ENCODE results near the gene CCDC50.
A peak's percentile ranks its signal among the peaks of the same experiment; 100 is the strongest.

CCDC50 gene

DNA sequence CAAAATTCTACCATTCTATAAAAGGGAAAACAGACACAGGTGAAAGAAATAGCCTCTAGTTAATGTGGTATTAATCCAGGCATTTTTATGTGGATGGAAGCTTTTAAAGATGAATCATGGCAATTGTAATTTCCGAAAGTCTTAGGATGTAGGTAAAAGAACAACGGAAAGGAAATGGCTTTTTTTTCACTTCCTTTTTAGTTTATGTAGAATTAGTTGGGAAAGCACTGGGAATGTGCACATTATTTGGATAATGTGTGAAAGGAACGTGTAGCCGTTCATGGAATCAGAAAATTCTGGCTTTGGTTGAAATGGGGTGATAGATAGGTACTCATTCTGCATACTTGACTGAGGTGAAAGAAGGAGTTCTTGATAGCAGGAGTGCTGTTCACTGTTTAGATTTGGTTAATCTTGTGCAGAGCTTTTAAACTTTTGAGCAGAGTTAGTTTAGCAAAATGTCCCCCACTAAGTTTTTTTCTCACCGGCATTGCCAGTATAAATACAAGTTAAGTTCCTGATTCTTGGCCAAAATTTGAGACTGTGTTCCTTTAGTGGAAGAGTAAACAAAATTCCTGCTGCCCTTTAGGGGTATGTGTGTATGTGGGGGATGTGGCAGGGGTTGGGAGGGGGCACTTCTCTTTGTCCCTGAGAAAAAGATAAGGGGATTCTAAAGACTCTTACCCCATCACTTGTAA, 21.3 kb downstream of the CCDC50 start:
- Histone ChIP-seq H3K9me3 (ENCODE audit: insufficient read depth, low read depth, low read length) (no peaks in the 10 kb centered on the region), H3K9ac (ENCODE audit: low read depth, low read length) (no peak overlapping the region), H3K27ac (ENCODE audit: low read depth, low read length) (no peak overlapping the region), H3K4me1 (ENCODE audit: insufficient read depth, low read length) (peaks cover 63% of the 10 kb centered on the region), H3K4me3 (ENCODE audit: low read length) (no peak overlapping the region), H3K36me3 (ENCODE audit: insufficient read depth, low read length) (no peaks in the 10 kb centered on the region), H3K27me3 (ENCODE audit: insufficient read depth, low read length) (no peaks in the 10 kb centered on the region)
- WGBS = 85% methylated on average over 5 of the region's 5 CpGs

DNA sequence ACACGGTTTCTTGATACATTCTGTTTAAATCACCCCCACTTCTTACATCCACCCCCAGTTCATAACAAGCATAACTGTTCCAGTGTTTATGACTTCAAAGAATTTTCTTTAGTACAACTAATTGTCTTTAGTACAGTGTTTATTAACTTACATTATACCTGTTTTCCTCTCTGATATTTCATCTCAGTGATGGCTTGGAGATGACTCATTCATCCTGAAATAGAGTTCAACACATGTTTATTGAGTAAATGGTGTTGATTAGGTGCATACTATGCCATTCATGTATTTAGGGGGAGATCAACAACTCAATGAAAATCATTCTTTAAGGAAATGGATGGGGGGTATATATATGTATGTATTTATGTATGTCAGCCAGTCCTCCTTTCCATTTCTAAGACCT, 22.8 kb downstream of the CCDC50 start:
- 94% methylated on average over 1 of the region's 1 CpG for WGBS
- H3K9ac ChIP-seq (ENCODE audit: low read depth, low read length) = no peak overlapping the region
- H3K9me3 ChIP-seq (ENCODE audit: insufficient read depth, low read depth, low read length) = no peaks in the 10 kb centered on the region
- no peaks in the 10 kb centered on the region for H3K27me3 ChIP-seq (ENCODE audit: insufficient read depth, low read length)
- H3K36me3 ChIP-seq (ENCODE audit: insufficient read depth, low read length) = no peaks in the 10 kb centered on the region
- no peak overlapping the region for H3K27ac ChIP-seq (ENCODE audit: low read depth, low read length)
- H3K4me3 ChIP-seq (ENCODE audit: low read length) = no peak overlapping the region
- peaks cover 77% of the 10 kb centered on the region for H3K4me1 ChIP-seq (ENCODE audit: insufficient read depth, low read length)

DNA sequence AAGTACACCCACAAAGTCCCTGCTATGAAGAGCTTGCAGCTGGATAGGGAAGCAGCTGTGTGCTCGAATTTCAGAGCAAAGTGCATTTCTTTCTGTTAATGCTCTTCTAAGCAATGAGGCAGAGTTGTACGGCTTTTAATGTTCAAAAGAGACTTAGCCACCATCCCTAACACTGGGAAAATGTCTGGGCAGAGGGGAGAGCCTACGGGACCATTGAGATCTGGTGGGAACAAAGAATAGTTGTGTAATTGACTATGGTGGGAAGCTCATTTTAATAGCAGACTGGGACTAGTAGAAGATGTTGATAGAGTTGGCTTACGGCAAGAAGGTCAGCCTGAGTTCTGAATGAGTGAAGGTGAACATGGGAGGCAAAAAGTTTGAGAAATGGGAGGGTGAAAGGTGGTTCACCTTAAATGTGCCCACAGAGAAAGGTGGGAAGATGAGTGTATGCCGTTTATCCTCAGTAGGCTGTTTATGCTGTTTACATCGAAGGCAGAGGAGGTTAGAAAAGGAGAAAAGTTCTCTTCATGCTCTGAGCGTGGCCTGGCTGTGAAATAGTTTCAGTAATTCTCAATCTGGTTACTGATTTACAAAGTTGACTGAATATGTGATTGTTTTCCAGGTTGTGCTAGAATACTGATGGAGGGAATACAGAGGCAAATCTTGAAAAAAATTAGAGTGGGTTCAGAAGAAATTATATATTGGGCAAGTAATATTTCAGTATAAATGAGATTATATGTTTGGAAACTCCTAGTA, 24.0 kb downstream of the CCDC50 start:
- Histone ChIP-seq H3K27ac (ENCODE audit: low read depth, low read length) (no peak overlapping the region), H3K9me3 (ENCODE audit: insufficient read depth, low read depth, low read length) (no peaks in the 10 kb centered on the region), H3K9ac (ENCODE audit: low read depth, low read length) (no peak overlapping the region), H3K4me1 (ENCODE audit: insufficient read depth, low read length) (peaks cover 84% of the 10 kb centered on the region), H3K36me3 (ENCODE audit: insufficient read depth, low read length) (no peaks in the 10 kb centered on the region; the same call in 1 of the 2 replicates), H3K27me3 (ENCODE audit: insufficient read depth, low read length) (no peaks in the 10 kb centered on the region), H3K4me3 (ENCODE audit: low read length) (no peak overlapping the region)
- 87% methylated on average over 7 of the region's 7 CpGs for WGBS

DNA sequence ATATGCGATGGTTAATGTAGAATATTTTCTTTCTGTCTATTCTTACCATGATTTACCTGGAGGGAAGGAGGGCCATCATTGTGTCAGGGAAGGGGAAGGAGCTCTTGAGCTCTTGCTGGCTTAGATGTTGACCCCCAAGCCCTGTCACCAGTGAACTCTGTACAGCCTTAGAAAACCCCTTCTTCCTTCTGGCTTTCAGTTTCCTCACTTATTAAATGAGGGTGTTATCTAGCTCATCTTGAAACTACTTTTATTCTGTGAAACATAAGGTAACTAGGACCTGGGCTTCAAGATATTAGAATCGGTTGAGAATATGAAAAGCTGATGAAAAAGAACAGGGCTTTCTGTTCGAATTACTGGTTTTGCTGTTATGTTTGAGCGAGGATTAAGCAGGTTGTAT, 26.2 kb downstream of the CCDC50 start:
- H3K27ac ChIP-seq (ENCODE audit: low read depth, low read length) = no peak overlapping the region

DNA sequence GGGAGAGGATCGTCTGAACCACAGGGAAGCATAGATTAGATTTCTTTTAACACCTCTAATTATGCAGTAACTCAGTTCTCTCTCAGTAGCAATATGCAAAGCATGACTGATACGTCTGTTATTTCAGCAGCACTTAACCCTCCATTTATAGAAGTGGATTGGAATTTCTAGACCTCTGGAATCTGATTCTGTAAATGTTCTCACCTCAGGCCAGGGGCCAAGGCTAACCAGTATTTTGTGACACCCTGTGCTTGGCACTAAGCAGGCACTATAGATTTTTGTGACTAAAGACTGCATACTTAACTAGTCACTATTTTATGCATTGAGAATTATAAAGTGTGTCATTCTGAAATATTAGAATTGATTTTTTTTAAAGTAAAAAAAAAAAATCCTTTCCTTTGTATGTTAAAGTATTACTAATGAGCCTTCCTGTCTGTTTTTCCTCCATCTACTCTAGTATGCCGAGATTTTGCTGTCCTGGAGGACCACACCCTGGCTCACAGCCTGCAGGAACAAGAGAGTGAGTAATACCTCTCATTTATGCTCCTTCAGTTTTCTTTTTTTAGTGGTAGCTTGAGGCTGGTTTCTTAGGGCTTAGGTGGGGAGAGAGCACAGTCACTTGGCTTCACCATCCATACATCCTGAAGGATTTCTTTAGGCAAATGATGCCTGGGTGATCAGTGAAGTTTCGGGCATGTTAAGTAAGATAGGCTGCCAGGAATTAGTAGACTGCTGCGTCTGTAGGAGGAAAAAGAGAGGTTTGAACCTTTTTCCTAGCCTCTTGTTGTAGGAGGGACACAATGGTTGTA, 27.6 kb downstream of the CCDC50 start:
- peak overlapping the region; percentile 29; the same call in 1 of the 2 replicates for H3K27ac ChIP-seq (ENCODE audit: low read depth, low read length)
- peaks cover 84% of the 10 kb centered on the region for H3K4me1 ChIP-seq (ENCODE audit: insufficient read depth, low read length)
- peak overlapping the region; percentile 2; the same call in 1 of the 2 replicates for H3K9ac ChIP-seq (ENCODE audit: low read depth, low read length)
- WGBS = 71% methylated on average over 5 of the region's 5 CpGs
- no peaks in the 10 kb centered on the region for H3K9me3 ChIP-seq (ENCODE audit: insufficient read depth, low read depth, low read length)
- peaks cover 20% of the 10 kb centered on the region for H3K36me3 ChIP-seq (ENCODE audit: insufficient read depth, low read length)
- H3K4me3 ChIP-seq (ENCODE audit: low read length) = no peak overlapping the region
- no peaks in the 10 kb centered on the region for H3K27me3 ChIP-seq (ENCODE audit: insufficient read depth, low read length)

More for the DNA sequence above, 26.2 kb downstream of the CCDC50 start:
- H3K4me1 ChIP-seq (ENCODE audit: insufficient read depth, low read length) = peaks cover 84% of the 10 kb centered on the region
- no peaks in the 10 kb centered on the region for H3K9me3 ChIP-seq (ENCODE audit: insufficient read depth, low read depth, low read length)
- H3K36me3 ChIP-seq (ENCODE audit: insufficient read depth, low read length) = peaks cover 6% of the 10 kb centered on the region; the same call in 1 of the 2 replicates
- H3K4me3 ChIP-seq (ENCODE audit: low read length) = no peak overlapping the region
- WGBS = 86% methylated on average over 4 of the region's 4 CpGs
- H3K27me3 ChIP-seq (ENCODE audit: insufficient read depth, low read length) = no peaks in the 10 kb centered on the region
- no peak overlapping the region for H3K9ac ChIP-seq (ENCODE audit: low read depth, low read length)

DNA sequence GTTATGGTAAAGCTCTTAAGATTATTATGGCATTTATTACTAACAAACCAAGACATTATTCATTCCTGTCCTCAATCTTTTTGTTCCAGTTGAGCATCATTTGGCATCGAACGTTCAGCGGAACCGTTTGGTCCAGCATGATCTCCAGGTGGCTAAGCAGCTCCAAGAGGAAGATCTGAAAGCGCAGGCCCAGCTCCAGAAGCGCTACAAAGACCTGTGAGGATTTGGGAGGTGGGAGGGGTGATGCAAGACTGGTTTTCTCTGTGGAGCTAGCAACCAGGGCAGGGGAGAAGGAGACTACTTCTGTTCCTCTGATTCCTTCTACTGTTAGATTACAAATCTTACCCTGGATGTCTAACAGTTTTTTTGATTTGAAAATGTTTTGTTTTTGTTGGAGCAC, 28.7 kb downstream of the CCDC50 start:
- Histone ChIP-seq H3K27ac (ENCODE audit: low read depth, low read length) (no peak overlapping the region), H3K27me3 (ENCODE audit: insufficient read depth, low read length) (no peaks in the 10 kb centered on the region), H3K36me3 (ENCODE audit: insufficient read depth, low read length) (peaks cover 27% of the 10 kb centered on the region), H3K9ac (ENCODE audit: low read depth, low read length) (peak overlapping the region; percentile 39; the same call in 1 of the 2 replicates), H3K4me1 (ENCODE audit: insufficient read depth, low read length) (peaks cover 77% of the 10 kb centered on the region), H3K4me3 (ENCODE audit: low read length) (no peak overlapping the region), H3K9me3 (ENCODE audit: insufficient read depth, low read depth, low read length) (no peaks in the 10 kb centered on the region)
- WGBS = 93% methylated on average over 6 of the region's 6 CpGs

DNA sequence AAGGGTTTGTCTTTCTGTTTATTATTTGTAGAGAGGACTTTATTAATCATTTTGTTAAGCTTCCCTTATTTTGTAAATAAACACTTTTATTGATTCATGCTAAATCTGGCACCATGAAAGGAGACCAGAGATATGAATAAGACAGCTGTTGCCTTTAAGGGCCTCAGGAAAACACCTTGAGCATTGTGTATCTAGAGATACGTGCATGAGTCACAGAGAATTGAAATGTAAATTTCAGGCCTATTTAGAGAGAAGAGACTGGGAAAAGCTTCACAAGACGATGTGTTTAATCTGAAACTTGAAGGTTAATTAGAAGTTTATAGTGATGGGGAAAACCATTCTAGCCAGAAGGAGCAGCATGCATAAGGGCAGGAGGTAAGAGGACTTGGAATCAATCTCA, 29.7 kb downstream of the CCDC50 start:
- 41% methylated on average over 2 of the region's 2 CpGs for WGBS

DNA sequence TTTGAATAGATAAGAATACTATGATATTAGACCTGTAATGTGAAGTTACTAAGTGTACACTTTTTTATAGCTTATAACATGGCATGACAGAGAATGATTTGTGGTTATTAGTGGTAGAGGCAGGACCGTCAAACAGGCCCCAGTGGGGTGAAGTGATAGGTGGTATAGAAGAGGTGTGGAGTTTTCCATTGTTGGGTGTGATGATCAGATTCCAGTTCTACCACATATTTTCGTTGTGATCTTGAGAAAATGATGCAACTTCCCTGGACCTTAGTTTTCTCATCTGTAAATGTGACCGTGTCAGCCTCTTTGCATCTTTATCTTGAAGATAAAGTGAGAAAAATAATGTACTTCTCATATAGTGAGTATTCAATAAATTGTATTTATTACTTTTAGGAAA, 31.4 kb downstream of the CCDC50 start:
- no peaks in the 10 kb centered on the region for H3K27me3 ChIP-seq (ENCODE audit: insufficient read depth, low read length)
- no peaks in the 10 kb centered on the region for H3K9me3 ChIP-seq (ENCODE audit: insufficient read depth, low read depth, low read length)
- peaks cover 81% of the 10 kb centered on the region for H3K4me1 ChIP-seq (ENCODE audit: insufficient read depth, low read length)
- H3K4me3 ChIP-seq (ENCODE audit: low read length) = no peak overlapping the region
- peaks cover 34% of the 10 kb centered on the region for H3K36me3 ChIP-seq (ENCODE audit: insufficient read depth, low read length)
- no peak overlapping the region for H3K9ac ChIP-seq (ENCODE audit: low read depth, low read length)
- 99% methylated on average over 2 of the region's 3 CpGs for WGBS
- no peak overlapping the region for H3K27ac ChIP-seq (ENCODE audit: low read depth, low read length)

More for the DNA sequence above, 29.7 kb downstream of the CCDC50 start:
- Histone ChIP-seq H3K4me1 (ENCODE audit: insufficient read depth, low read length) (peaks cover 73% of the 10 kb centered on the region), H3K4me3 (ENCODE audit: low read length) (no peak overlapping the region), H3K27ac (ENCODE audit: low read depth, low read length) (peak overlapping the region; percentile 41; the same call in 1 of the 2 replicates), H3K9ac (ENCODE audit: low read depth, low read length) (peak overlapping the region; percentile 39; the same call in 1 of the 2 replicates), H3K36me3 (ENCODE audit: insufficient read depth, low read length) (peaks cover 34% of the 10 kb centered on the region), H3K27me3 (ENCODE audit: insufficient read depth, low read length) (no peaks in the 10 kb centered on the region), H3K9me3 (ENCODE audit: insufficient read depth, low read depth, low read length) (no peaks in the 10 kb centered on the region)

DNA sequence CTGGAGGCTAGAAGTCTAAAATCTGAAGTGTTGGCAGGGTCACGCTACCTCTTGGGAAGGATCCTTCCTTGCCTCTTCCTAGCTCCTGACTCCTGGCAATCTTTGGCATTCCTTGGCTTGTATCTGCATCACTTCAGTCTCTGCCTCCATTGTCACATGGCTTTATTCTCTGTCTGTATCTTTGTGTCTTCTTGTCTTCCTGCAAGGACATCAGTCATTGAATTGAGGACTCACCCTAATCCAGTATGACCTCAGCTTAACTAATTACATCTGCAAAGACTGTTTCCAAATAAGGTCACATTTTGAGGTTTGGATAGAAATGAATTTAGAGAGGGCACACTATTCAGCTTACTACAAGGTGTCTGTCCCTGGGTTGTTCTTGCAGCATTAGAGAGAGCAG, 32.3 kb downstream of the CCDC50 start:
- 0 out of 2 replicates have a peak overlapping the region, but pooled peaks have one; percentile 0 for H3K27ac ChIP-seq (ENCODE audit: low read depth, low read length)
- no peak overlapping the region for H3K4me3 ChIP-seq (ENCODE audit: low read length)
- H3K9ac ChIP-seq (ENCODE audit: low read depth, low read length) = peak overlapping the region; percentile 26; the same call in 1 of the 2 replicates
- 97% methylated on average over 1 of the region's 1 CpG for WGBS
- H3K4me1 ChIP-seq (ENCODE audit: insufficient read depth, low read length) = peaks cover 80% of the 10 kb centered on the region
- H3K27me3 ChIP-seq (ENCODE audit: insufficient read depth, low read length) = no peaks in the 10 kb centered on the region
- H3K36me3 ChIP-seq (ENCODE audit: insufficient read depth, low read length) = peaks cover 34% of the 10 kb centered on the region
- H3K9me3 ChIP-seq (ENCODE audit: insufficient read depth, low read depth, low read length) = no peaks in the 10 kb centered on the region

DNA sequence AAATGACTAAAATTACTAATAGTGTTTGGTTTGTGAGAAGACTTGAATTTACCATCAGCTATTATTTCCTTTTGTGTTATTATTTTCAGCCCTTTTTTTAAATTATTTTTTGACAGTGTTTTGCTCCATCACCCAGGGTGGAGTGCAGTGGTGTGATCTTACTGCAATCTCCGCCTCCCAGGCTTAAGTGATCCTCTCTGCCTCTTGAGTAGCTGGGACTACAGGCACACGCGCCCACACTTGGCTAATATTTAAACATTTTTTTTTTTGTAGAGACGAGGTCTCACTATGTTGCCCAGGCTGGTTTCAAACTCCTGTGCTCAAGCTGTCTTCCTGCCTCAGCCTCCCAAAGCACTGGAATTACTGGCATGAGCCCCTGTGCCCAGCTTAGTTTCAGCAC, 32.8 kb downstream of the CCDC50 start:
- H3K27ac ChIP-seq (ENCODE audit: low read depth, low read length) = 0 out of 2 replicates have a peak overlapping the region, but pooled peaks have one; percentile 0
- no peaks in the 10 kb centered on the region for H3K9me3 ChIP-seq (ENCODE audit: insufficient read depth, low read depth, low read length)
- peaks cover 34% of the 10 kb centered on the region for H3K36me3 ChIP-seq (ENCODE audit: insufficient read depth, low read length)
- H3K4me1 ChIP-seq (ENCODE audit: insufficient read depth, low read length) = peaks cover 80% of the 10 kb centered on the region
- H3K27me3 ChIP-seq (ENCODE audit: insufficient read depth, low read length) = no peaks in the 10 kb centered on the region
- no peak overlapping the region for H3K4me3 ChIP-seq (ENCODE audit: low read length)
- WGBS = 93% methylated on average over 4 of the region's 4 CpGs
- H3K9ac ChIP-seq (ENCODE audit: low read depth, low read length) = no peak overlapping the region; the same call in 1 of the 2 replicates
